LNCAP (cell line): ENCODE measurements around the gene RPL14.

ENCODE experiments used
- TF ChIP-seq, protein P1 (sequence below): fragments of 450-650 bp; IDR thresholded peaks from 2 replicates; pipeline ENCODE4 v1.5.1; 2017; ENCODE audit warnings: mild to moderate bottlenecking

RPL14 gene

DNA sequence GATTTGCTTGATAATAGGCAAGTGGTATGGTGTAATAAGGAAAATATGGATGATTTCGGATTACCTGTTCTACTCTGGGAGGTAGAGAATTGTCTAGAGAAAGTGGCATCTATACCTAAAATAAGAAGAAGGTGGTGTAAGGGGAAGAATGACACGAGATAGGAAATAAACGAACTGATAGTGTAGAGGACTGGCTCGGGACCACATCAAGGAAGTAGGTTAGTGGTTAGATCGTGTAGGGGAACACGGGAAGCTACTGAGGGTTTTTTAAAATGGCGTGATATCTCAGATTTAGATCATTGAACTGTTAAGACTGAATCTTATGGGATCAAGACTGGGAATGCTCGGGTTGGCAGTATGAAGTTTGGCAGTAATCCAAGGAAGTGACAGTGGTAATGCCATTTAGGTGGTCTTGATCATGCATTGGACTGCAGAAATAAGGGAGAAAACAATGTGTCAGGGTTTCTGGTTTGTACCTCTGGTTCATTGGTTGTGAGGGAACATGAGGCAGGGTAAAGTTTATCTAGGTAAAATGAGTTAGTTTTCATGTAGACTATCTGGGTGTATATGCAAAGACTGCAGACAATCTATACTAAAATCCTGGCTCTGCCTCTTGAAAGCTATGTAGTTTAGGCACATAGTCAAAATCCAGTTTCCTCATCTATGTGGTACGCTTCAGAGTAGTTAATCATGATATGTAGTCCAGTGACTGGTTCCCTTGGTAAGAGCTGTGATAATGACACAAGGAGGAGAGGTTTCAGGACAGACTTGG lies 7.4 kb downstream of the RPL14 start:
- TF ChIP-seq, protein P1, sequence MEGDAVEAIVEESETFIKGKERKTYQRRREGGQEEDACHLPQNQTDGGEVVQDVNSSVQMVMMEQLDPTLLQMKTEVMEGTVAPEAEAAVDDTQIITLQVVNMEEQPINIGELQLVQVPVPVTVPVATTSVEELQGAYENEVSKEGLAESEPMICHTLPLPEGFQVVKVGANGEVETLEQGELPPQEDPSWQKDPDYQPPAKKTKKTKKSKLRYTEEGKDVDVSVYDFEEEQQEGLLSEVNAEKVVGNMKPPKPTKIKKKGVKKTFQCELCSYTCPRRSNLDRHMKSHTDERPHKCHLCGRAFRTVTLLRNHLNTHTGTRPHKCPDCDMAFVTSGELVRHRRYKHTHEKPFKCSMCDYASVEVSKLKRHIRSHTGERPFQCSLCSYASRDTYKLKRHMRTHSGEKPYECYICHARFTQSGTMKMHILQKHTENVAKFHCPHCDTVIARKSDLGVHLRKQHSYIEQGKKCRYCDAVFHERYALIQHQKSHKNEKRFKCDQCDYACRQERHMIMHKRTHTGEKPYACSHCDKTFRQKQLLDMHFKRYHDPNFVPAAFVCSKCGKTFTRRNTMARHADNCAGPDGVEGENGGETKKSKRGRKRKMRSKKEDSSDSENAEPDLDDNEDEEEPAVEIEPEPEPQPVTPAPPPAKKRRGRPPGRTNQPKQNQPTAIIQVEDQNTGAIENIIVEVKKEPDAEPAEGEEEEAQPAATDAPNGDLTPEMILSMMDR, result no peak

DNA sequence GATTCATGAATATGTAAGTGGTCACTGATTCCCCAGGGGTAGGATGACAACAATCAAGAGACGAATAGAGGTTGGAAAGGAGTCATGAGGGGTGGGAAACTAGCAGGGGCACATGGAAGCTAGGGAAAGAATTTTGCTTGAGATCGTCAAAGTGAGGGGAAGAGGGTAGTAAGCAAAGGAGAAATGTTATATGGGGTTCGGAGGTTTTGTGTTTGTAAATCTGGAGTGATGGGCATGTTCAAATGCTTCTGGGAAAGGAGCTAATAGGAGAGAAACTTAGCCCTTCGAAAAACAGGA lies 7.9 kb downstream of the RPL14 start:
- TF ChIP-seq, protein P1, result no peak

GRCh38 chr3:40465456-40465855 lies 8.3 kb downstream of the RPL14 start:
- TF ChIP-seq, protein P1, result no peak

- TF ChIP-seq, protein P1, result no peak
Observed at GRCh38 chr3:40468018-40468417, 10.9 kb downstream of the RPL14 start.

DNA sequence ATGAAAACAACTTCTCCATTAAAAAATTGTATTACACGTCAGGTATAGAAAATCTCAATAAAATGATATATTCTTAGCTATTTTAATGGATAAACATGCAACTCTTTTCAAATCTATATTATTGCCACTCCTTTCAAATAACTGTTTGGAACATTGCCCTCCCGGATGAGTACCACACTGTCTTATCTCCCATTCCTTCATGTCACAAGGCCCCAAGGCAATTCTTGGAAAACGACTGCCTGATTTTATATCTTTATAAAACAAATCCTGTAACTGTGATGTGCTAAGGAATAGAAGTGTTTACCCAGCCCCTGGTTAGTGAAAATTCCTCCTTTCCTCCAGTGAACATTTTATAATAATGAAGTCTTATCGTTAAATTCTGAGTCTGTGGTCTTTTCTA lies 13.6 kb downstream of the RPL14 start:
- TF ChIP-seq, protein P1, result no peak

- TF ChIP-seq, protein P1, result no peak
Observed at GRCh38 chr3:40476478-40477470, 19.6 kb downstream of the RPL14 start, which contains the start of gene ZNF619. Gene ZNF619 (plus strand): TSS chr3:40477122. CDS start chr3:40477980, 858 bp downstream.

GRCh38 chr3:40477666-40478065 lies 20.5 kb downstream of the RPL14 start:
- TF ChIP-seq, protein P1, result no peak
